Stimulated activated CD8-positive, alpha-beta memory T cell treated with anti-CD3 and anti-CD28 coated beads, Interleukin-4, amount 100 ng/mL, for 24 hours (primary cell): Measurements from ENCODE around the gene LRP1B.
"Not testable (repeated sequence)": the region's sequence is repeated elsewhere in the genome, so short reads cannot be mapped to it uniquely, and the experiment has no call there.

Source experiments
- DNase-seq: peaks from one replicate; pipeline ENCODE4 v3.0.0-alpha.2; 2020; ENCODE audit warnings: low read depth

Gene LRP1B

GRCh38 chr2:141301551-141301950, 829.3 kb downstream of the LRP1B start:
- DNase-seq, result no peak

- DNase-seq, result no peak
Measured at GRCh38 chr2:141280037-141280436, 850.8 kb downstream of the LRP1B start.

GRCh38 chr2:141271346-141271745, 859.5 kb downstream of the LRP1B start:
- no peak for DNase-seq

- DNase-seq, result no peak
Measured at GRCh38 chr2:141264848-141265247, 866.0 kb downstream of the LRP1B start.

- no peak for DNase-seq
Measured at GRCh38 chr2:141260911-141261310, 869.9 kb downstream of the LRP1B start.

- DNase-seq, result no peak
Measured at GRCh38 chr2:141259683-141260082, 871.1 kb downstream of the LRP1B start.

- DNase-seq, result no peak
Measured at GRCh38 chr2:141242008-141242407, 888.8 kb downstream of the LRP1B start.

GRCh38 chr2:141226560-141226959, 904.3 kb downstream of the LRP1B start:
- DNase-seq, result no peak

GRCh38 chr2:141207036-141207385, 923.8 kb downstream of the LRP1B start:
- DNase-seq, result no peak

- no peak for DNase-seq
Measured at GRCh38 chr2:141201016-141201565, 929.7 kb downstream of the LRP1B start.

GRCh38 chr2:141200191-141200590, 930.6 kb downstream of the LRP1B start:
- no peak for DNase-seq

GRCh38 chr2:141199711-141200110, 931.1 kb downstream of the LRP1B start:
- DNase-seq, result no peak

GRCh38 chr2:141195087-141195486, 935.7 kb downstream of the LRP1B start:
- no peak for DNase-seq

GRCh38 chr2:141187075-141187439, 943.8 kb downstream of the LRP1B start:
- no peak for DNase-seq

GRCh38 chr2:141186413-141187074, 944.3 kb downstream of the LRP1B start:
- DNase-seq, result no peak

- DNase-seq, result no peak
Measured at GRCh38 chr2:141182246-141182645, 948.6 kb downstream of the LRP1B start.

GRCh38 chr2:141169117-141169516, 961.7 kb downstream of the LRP1B start:
- not testable (repeated sequence) for DNase-seq

- no peak for DNase-seq
Measured at GRCh38 chr2:141162314-141162713, 968.5 kb downstream of the LRP1B start.

- DNase-seq, result no peak
Measured at GRCh38 chr2:141151611-141152286, 979.1 kb downstream of the LRP1B start.

- DNase-seq, result no peak
Measured at GRCh38 chr2:141142025-141142424, 988.8 kb downstream of the LRP1B start.

GRCh38 chr2:141137122-141137693, 993.6 kb downstream of the LRP1B start:
- no peak for DNase-seq

GRCh38 chr2:141133883-141134282, 996.9 kb downstream of the LRP1B start:
- no peak for DNase-seq

- no peak for DNase-seq
Measured at GRCh38 chr2:141125432-141125831, 1005.4 kb downstream of the LRP1B start.
